ENCODE results near the gene CD164.

CD164 gene

GRCh38 chr6:109331081-109331480, 51.2 kb downstream of the CD164 start:
- no peak for DNase-seq (ENCODE audit: low read depth, low spot score)
- no peaks in the 10 kb centered on the region for H3K9me3 ChIP-seq (ENCODE audit: insufficient read depth, low read length)
- H3K36me3 ChIP-seq (ENCODE audit: insufficient read depth, insufficient read length, low read length), result no peaks in the 10 kb centered on the region
- H3K9ac ChIP-seq (ENCODE audit: insufficient read length, low read depth), result no peak overlapping the region
- H3K4me3 ChIP-seq (ENCODE audit: insufficient read length, low read depth), result no peak overlapping the region
- H3K27me3 ChIP-seq (ENCODE audit: insufficient read depth, insufficient read length), result no peaks in the 10 kb centered on the region
- TF ChIP-seq SUZ12 (IDR thresholded peaks at IDR 0.05; ENCODE audit: extremely low read depth, insufficient read depth, insufficient read length) (no peak), YY1 (IDR thresholded peaks at IDR 0.05; ENCODE audit: insufficient read depth, insufficient read length) (no peak), ZNF274 (IDR thresholded peaks at IDR 0.05; ENCODE audit: low read depth, low read length) (no peak)
- H3K4me1 ChIP-seq (ENCODE audit: insufficient read depth, insufficient read length), result no peaks in the 10 kb centered on the region

DNA sequence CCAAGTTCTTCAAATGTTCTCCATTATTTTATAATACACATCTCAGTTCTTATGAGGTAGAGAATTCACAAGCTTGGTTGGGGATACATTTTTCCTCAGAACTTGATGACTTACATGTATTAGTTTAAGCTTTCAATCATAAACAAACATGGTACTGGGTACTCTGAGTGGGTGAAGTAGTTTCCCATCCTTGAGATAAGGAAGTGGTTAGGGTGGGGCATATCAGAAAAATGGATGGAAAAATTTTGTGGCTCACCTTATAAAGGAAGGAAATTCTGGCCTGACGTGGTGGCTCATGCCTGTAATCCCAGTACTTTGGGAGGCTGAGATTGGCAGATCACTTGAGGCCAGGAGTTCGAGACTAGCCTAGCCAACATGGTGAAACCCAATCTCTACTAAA, 52.0 kb downstream of the CD164 start:
- H3K36me3 ChIP-seq (ENCODE audit: insufficient read depth, insufficient read length, low read length), result no peaks in the 10 kb centered on the region
- no peaks in the 10 kb centered on the region for H3K9me3 ChIP-seq (ENCODE audit: insufficient read depth, low read length)
- H3K27me3 ChIP-seq (ENCODE audit: insufficient read depth, insufficient read length), result no peaks in the 10 kb centered on the region
- no peak for DNase-seq (ENCODE audit: low read depth, low spot score)
- no peak for TF ChIP-seq SUZ12 (IDR thresholded peaks at IDR 0.05; ENCODE audit: extremely low read depth, insufficient read depth, insufficient read length)
- TF ChIP-seq ZNF274 (IDR thresholded peaks at IDR 0.05; ENCODE audit: low read depth, low read length), result no peak
- TF ChIP-seq YY1 (IDR thresholded peaks at IDR 0.05; ENCODE audit: insufficient read depth, insufficient read length), result no peak
- H3K4me1 ChIP-seq (ENCODE audit: insufficient read depth, insufficient read length), result no peaks in the 10 kb centered on the region
- H3K9ac ChIP-seq (ENCODE audit: insufficient read length, low read depth), result no peak overlapping the region
- no peak overlapping the region for H3K4me3 ChIP-seq (ENCODE audit: insufficient read length, low read depth)

DNA sequence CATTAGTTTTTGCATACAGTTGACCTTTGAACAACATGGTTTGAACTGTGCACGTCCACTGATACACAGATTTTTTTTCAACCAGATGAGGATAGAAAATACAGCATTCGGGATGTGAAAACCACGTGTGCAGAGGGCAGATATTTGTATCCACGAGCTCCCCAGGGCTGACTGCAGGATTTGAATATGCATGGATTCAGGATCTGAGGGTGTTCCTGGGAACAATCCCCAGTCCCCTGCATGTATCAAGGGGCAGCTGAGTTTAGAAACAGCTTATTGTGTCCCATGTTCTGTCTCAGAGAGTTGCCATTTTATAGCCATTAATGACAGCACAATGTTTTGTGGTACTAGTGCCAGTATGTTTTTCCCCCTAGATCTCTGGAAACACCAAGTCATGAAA, 53.6 kb downstream of the CD164 start:
- no peaks in the 10 kb centered on the region for H3K9me3 ChIP-seq (ENCODE audit: insufficient read depth, low read length)
- DNase-seq (ENCODE audit: low read depth, low spot score), result no peak
- H3K9ac ChIP-seq (ENCODE audit: insufficient read length, low read depth), result no peak overlapping the region
- TF ChIP-seq ZNF274 (IDR thresholded peaks at IDR 0.05; ENCODE audit: low read depth, low read length) (no peak), SUZ12 (IDR thresholded peaks at IDR 0.05; ENCODE audit: extremely low read depth, insufficient read depth, insufficient read length) (no peak), YY1 (IDR thresholded peaks at IDR 0.05; ENCODE audit: insufficient read depth, insufficient read length) (no peak)
- H3K27me3 ChIP-seq (ENCODE audit: insufficient read depth, insufficient read length), result no peaks in the 10 kb centered on the region
- H3K36me3 ChIP-seq (ENCODE audit: insufficient read depth, insufficient read length, low read length), result no peaks in the 10 kb centered on the region
- H3K4me1 ChIP-seq (ENCODE audit: insufficient read depth, insufficient read length), result no peaks in the 10 kb centered on the region
- H3K4me3 ChIP-seq (ENCODE audit: insufficient read length, low read depth), result no peak overlapping the region

- no peak overlapping the region for H3K4me3 ChIP-seq (ENCODE audit: insufficient read length, low read depth)
These were observed 54.3 kb downstream of the CD164 start for GRCh38 chr6:109327959-109328358.

GRCh38 chr6:109327491-109327890, 54.8 kb downstream of the CD164 start:
- Histone ChIP-seq H3K4me3 (ENCODE audit: insufficient read length, low read depth) (no peak overlapping the region), H3K9ac (ENCODE audit: insufficient read length, low read depth) (no peak overlapping the region), H3K27me3 (ENCODE audit: insufficient read depth, insufficient read length) (no peaks in the 10 kb centered on the region), H3K36me3 (ENCODE audit: insufficient read depth, insufficient read length, low read length) (no peaks in the 10 kb centered on the region), H3K4me1 (ENCODE audit: insufficient read depth, insufficient read length) (no peaks in the 10 kb centered on the region), H3K9me3 (ENCODE audit: insufficient read depth, low read length) (no peaks in the 10 kb centered on the region)
- TF ChIP-seq SUZ12 (IDR thresholded peaks at IDR 0.05; ENCODE audit: extremely low read depth, insufficient read depth, insufficient read length) (no peak), YY1 (IDR thresholded peaks at IDR 0.05; ENCODE audit: insufficient read depth, insufficient read length) (no peak), ZNF274 (IDR thresholded peaks at IDR 0.05; ENCODE audit: low read depth, low read length) (no peak)
- DNase-seq (ENCODE audit: low read depth, low spot score), result no peak

More at GRCh38 chr6:109327959-109328358, 54.3 kb downstream of the CD164 start:
- no peak for DNase-seq (ENCODE audit: low read depth, low spot score)
- H3K36me3 ChIP-seq (ENCODE audit: insufficient read depth, insufficient read length, low read length), result no peaks in the 10 kb centered on the region
- H3K27me3 ChIP-seq (ENCODE audit: insufficient read depth, insufficient read length), result no peaks in the 10 kb centered on the region
- no peaks in the 10 kb centered on the region for H3K4me1 ChIP-seq (ENCODE audit: insufficient read depth, insufficient read length)
- TF ChIP-seq ZNF274 (IDR thresholded peaks at IDR 0.05; ENCODE audit: low read depth, low read length), result no peak
- TF ChIP-seq YY1 (IDR thresholded peaks at IDR 0.05; ENCODE audit: insufficient read depth, insufficient read length), result no peak
- TF ChIP-seq SUZ12 (IDR thresholded peaks at IDR 0.05; ENCODE audit: extremely low read depth, insufficient read depth, insufficient read length), result no peak
- H3K9ac ChIP-seq (ENCODE audit: insufficient read length, low read depth), result no peak overlapping the region
- H3K9me3 ChIP-seq (ENCODE audit: insufficient read depth, low read length), result no peaks in the 10 kb centered on the region

GRCh38 chr6:109326351-109326750, 55.9 kb downstream of the CD164 start:
- H3K9me3 ChIP-seq (ENCODE audit: insufficient read depth, low read length), result no peaks in the 10 kb centered on the region
- H3K27me3 ChIP-seq (ENCODE audit: insufficient read depth, insufficient read length), result no peaks in the 10 kb centered on the region
- DNase-seq (ENCODE audit: low read depth, low spot score), result no peak
- no peak overlapping the region for H3K9ac ChIP-seq (ENCODE audit: insufficient read length, low read depth)
- no peaks in the 10 kb centered on the region for H3K36me3 ChIP-seq (ENCODE audit: insufficient read depth, insufficient read length, low read length)
- H3K4me1 ChIP-seq (ENCODE audit: insufficient read depth, insufficient read length), result no peaks in the 10 kb centered on the region
- TF ChIP-seq ZNF274 (IDR thresholded peaks at IDR 0.05; ENCODE audit: low read depth, low read length) (no peak), YY1 (IDR thresholded peaks at IDR 0.05; ENCODE audit: insufficient read depth, insufficient read length) (no peak)
- H3K4me3 ChIP-seq (ENCODE audit: insufficient read length, low read depth), result no peak overlapping the region

GRCh38 chr6:109325400-109325801, 56.9 kb downstream of the CD164 start:
- TF ChIP-seq YY1 (IDR thresholded peaks at IDR 0.05; ENCODE audit: insufficient read depth, insufficient read length), result no peak
- no peak for TF ChIP-seq ZNF274 (IDR thresholded peaks at IDR 0.05; ENCODE audit: low read depth, low read length)
- TF ChIP-seq SUZ12 (IDR thresholded peaks at IDR 0.05; ENCODE audit: extremely low read depth, insufficient read depth, insufficient read length), result no peak
- H3K4me3 ChIP-seq (ENCODE audit: insufficient read length, low read depth), result no peak overlapping the region
- H3K9ac ChIP-seq (ENCODE audit: insufficient read length, low read depth), result no peak overlapping the region
- H3K36me3 ChIP-seq (ENCODE audit: insufficient read depth, insufficient read length, low read length), result no peaks in the 10 kb centered on the region
- no peaks in the 10 kb centered on the region for H3K27me3 ChIP-seq (ENCODE audit: insufficient read depth, insufficient read length)
- DNase-seq (ENCODE audit: low read depth, low spot score), result no peak
- no peaks in the 10 kb centered on the region for H3K9me3 ChIP-seq (ENCODE audit: insufficient read depth, low read length)
- no peaks in the 10 kb centered on the region for H3K4me1 ChIP-seq (ENCODE audit: insufficient read depth, insufficient read length)

DNA sequence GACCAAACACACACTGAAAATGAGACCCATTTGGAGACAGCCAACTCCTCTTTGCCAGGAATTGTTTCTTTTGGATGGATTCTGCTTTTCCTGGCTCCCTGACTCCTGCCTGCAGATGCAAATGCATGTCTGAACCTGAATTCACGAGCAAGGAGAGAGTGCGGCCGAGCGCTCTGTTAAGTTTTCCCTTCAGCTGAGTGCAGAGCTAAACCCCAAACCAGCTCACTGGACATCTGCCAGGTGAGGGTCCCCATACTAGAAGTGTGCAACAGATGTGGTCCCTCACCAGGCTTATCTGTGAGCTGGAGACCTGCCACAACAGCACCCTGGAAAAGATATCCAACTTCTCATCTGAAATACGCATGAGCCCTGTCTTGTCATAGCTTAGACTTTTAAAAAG, 59.0 kb downstream of the CD164 start:
- Histone ChIP-seq H3K36me3 (ENCODE audit: insufficient read depth, insufficient read length, low read length) (no peaks in the 10 kb centered on the region), H3K9ac (ENCODE audit: insufficient read length, low read depth) (no peak overlapping the region), H3K9me3 (ENCODE audit: insufficient read depth, low read length) (no peaks in the 10 kb centered on the region), H3K4me1 (ENCODE audit: insufficient read depth, insufficient read length) (no peaks in the 10 kb centered on the region), H3K27me3 (ENCODE audit: insufficient read depth, insufficient read length) (no peaks in the 10 kb centered on the region), H3K4me3 (ENCODE audit: insufficient read length, low read depth) (no peak overlapping the region)
- TF ChIP-seq YY1 (IDR thresholded peaks at IDR 0.05; ENCODE audit: insufficient read depth, insufficient read length), result no peak
- TF ChIP-seq ZNF274 (IDR thresholded peaks at IDR 0.05; ENCODE audit: low read depth, low read length), result no peak
- no peak for TF ChIP-seq SUZ12 (IDR thresholded peaks at IDR 0.05; ENCODE audit: extremely low read depth, insufficient read depth, insufficient read length)
- no peak for DNase-seq (ENCODE audit: low read depth, low spot score)

Measured in NT2/D1 (cell line).